ENCODE results near the gene TM4SF1.

GRCh38 chr3:149386299-149386606, 8.8 kb upstream of the TM4SF1 start:
- TF ChIP-seq CTCF (IDR thresholded peaks at IDR 0.05) (no peak), POLR2AphosphoS5 (IDR thresholded peaks at IDR 0.05) (no peak)

Data from transverse colon (tissue), 4 donors.